CD4-positive, alpha-beta T cell treated with Interleukin-6 for 4 hours (primary cell): ENCODE data around the gene CFAP46.
"Not testable (repeated sequence)": the region's sequence is repeated elsewhere in the genome, so short reads cannot be mapped to it uniquely, and the experiment has no call there.

ENCODE experiments used
- DNase-seq: peaks from one replicate; pipeline ENCODE4 v3.0.0-alpha.2; 2020; ENCODE audit warnings: mixed read lengths

The CFAP46 gene

DNA sequence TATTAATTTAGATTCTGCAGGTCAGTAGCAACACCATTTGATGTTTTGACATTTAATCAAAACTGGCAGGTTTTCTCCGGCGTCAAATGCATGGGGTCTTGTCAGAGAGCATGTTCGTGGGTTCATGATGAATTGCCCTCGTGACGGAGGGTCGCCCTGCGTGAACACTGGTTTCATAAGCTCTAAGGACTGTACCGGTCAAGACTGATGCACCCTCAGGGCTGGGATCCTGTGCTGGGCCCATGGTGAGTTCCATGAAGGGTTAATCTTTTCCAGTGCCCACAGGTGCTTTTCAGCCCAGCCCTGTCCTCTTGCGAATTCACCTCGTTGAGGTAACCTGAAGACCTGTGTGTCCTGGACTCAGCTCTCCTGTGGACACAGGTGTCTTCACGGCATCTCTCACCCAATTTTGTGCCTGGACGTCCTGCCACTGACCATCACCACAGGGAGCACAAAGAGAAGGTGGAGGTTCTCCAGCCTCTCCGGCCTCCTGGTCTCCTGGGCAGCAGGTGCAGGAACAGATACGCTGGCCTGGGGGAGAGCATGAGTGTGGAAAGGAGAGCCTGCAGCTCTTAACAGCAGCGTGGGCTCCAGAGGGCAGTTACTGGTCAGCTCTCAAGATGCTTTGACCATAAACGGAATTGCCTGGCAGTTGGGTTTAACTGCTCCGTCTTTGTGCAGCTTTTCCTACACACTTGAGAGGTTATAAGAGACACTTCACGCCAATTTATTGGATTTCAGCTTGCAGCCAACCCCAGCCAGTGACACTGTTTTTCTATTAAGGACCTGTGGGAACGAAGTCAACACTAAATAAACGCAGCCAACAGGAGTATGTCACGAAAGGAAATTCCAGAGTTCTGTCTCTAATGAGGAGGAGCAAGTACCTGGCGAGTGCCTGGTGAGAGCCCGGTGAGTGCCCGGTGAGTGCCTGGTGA, 37.4 kb upstream of the CFAP46 start:
- no peak for DNase-seq

- no peak for DNase-seq
Measured at GRCh38 chr10:132978542-132978941, 36.2 kb upstream of the CFAP46 start.

- no peak for DNase-seq
Measured at GRCh38 chr10:132977807-132978206, 35.4 kb upstream of the CFAP46 start.

DNA sequence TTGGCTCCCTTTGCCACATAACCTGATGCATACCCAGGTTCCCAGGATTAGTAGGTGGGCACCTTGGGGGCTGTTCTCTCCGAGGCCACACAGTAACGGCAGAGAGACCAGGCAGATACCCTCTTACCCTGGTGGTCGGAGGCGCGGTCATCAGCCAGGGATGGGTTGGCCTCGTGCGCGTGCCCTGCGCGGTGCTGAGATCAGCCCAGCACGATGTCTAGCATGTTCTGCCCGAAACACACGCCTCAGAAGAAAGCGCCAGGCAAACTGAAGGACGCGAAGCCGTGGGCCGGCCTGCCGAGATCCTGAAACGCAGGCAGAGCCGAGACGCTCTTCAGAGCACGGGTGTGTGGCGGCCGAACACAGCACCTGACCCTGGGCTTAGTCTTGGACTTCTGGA, 34.7 kb upstream of the CFAP46 start:
- DNase-seq, result no peak

DNA sequence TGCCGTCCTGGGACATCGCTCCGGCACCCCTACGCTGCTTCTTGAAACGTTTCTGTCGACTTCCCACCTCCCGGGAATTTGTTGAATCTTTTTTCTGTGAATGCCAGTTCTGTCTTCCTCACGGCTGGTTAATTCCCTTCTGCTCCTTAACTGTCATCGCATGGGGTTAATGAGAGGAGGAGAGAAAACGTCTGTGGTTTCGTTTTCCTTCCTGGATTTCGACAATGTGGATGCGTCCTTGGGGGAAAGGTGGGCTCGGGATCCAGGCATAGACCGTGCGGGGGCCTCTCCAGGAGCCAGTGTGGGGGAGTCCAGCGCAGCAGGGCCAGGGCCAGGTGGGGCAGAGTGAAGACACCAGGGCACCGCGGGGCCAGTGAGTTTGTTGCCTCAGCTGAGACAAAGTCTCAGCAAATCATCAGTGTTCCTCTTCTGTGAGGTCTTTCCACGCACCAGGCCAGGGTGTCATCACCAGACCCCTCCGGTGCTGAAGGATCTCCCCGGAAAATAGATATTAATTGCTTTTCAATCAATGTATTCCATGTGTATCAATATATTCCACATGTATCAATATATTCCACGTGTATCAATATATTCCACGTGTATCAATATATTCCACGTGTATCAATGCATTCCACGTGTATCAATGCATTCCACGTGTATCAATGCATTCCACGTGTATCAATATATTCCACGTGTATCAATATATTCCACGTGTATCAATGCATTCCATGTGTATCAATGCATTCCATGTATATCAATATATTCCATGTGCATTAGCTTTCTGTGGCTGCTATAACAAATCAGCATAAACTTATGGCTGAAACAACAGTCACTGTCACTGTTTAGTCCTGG, 33.7 kb upstream of the CFAP46 start:
- no peak for DNase-seq

DNA sequence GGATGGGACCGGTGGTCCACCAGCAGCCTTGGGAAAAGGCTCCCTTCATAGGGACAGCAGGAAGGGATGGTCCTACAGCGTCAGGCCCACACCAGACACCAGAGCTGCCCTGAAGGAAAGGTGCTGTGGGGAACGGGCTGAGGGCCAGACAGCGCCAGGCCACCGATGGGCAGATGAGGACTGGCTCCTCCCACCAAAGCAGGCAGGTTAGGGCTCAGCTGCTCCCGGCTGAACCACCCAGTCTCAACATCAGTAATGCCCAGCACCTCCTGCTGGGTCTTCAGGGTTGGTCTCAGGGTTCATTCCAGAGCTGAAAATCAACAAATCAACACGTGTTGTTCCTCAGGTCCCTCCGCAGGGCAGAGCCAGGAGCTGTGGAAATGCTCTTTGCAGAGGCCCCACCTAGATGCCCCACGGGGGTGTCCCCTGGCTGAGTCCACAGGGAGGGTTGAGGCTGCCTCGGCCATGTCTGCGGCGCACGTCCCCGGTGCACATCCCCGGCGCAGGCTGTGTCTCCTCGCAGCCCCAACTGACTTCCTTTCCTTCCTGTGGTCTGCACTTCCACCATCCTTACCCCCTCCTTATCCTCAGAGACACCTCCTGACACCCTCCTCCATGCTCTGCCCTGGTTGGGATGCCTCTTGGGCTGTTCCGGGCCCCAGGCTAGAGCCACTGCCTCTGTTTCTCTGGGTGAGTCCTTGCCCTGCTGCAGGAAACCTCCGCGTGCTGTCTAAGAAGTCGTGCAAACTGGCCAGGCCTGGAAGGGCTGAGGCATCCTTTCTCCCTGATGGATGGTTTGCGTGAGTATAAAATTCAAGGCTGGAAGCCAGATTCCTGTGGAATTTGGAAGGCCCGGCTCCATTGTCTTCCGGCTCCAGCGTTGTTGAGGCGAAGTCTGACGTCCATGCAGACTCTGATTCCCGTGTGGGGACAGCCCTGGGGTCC, 32.8 kb upstream of the CFAP46 start:
- no peak for DNase-seq

GRCh38 chr10:132974249-132974796, 32.0 kb upstream of the CFAP46 start:
- no peak for DNase-seq

DNA sequence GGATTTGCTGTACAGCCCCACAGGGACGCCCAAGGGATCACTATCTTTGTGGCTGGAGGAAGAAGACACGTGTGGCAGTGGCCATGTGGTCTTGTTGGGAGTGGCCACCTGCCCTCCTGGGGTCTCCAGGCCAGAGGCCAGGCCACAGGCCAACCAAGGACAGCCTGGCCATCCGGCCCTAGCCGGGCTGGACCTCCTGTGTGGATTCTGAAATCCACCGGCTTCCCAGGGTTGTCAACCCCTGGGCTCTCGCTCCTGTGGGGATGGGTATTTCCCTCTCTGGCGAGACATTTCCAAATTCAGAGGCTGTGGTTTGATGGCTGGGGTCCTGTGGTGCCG, 31.5 kb upstream of the CFAP46 start:
- no peak for DNase-seq

DNA sequence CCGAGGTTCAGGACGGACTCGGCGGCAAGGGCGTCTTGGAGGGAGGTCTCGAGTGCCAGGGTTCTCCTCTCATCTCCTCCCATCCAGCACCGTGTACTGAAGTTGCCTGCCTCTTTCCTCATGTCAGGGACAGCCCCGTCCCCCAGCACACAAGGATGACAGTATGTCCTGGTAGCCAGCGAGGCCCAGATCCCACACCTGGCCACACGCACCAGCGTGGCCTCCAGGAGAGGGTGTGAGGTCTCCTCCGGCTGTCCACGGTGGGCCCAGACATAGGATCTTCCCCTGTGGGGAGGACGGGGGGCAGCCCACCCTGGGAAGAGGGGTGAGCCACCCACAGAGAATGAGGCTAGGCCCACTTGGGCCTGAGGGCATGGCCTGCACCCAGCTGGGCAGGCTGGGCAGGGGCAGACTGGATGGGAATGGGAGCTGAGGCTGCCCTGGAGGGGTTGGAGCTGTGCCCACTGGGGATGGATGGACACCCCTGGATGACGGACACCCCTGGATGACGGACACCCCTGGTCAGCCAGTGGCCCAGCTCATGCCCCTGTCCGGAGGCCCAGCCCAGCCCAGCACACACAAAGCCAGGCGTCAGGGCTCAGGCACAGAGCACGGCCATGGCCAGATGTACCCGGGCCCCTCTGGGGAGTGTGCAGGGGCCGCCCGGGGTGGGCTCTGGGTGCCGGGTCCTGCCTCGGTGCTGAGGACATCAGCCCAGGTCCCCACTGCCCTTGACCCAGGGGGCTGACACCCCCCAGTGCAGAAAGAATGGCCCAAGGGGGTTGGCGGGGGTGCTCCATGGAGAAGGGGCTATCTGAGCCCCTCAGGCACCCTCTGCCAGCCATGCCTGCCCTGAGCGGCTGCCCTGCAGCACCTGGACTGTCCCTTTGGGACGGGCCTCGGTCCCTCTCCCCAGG, 30.9 kb upstream of the CFAP46 start:
- no peak for DNase-seq

DNA sequence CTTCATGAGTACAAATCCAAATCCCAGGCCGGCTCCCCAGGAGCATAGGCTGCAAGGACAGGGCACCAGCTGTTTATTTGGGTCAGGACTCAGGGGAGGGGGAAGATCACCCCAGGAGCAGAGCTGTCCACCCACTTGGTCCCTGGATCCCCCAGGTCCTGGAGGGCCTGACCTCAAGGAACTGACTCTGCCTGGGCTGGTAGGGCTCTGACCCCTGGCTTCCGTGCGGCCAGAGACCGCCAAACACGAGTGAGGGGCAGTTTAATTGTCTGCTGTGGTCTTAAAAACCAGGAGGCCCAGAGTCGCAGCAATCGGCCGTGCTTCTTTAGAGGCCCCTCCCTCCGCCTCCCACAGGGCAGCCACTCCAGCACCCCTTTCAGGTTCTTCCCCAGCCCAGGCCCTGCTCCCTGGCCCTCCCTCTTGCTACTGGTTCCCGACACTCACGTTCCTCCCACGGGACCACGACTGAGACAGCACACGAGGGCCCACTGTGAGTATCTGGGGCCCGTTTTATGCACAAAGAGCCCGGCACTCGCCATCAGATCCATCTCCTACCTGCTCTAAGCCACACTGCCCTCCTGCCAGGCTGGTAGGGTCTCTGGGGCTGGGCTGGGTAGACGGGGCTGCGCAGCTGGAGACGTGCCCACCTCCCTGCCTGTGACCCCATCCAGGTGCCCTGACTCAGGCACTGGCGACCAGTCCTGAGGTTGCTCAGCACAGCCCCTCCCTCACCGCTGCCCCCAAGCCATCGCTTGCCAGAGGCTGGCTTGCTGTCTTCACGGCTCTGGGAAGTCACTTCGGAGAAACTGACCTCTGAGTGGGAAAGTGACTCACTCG, 30.0 kb upstream of the CFAP46 start:
- DNase-seq, result no peak

DNA sequence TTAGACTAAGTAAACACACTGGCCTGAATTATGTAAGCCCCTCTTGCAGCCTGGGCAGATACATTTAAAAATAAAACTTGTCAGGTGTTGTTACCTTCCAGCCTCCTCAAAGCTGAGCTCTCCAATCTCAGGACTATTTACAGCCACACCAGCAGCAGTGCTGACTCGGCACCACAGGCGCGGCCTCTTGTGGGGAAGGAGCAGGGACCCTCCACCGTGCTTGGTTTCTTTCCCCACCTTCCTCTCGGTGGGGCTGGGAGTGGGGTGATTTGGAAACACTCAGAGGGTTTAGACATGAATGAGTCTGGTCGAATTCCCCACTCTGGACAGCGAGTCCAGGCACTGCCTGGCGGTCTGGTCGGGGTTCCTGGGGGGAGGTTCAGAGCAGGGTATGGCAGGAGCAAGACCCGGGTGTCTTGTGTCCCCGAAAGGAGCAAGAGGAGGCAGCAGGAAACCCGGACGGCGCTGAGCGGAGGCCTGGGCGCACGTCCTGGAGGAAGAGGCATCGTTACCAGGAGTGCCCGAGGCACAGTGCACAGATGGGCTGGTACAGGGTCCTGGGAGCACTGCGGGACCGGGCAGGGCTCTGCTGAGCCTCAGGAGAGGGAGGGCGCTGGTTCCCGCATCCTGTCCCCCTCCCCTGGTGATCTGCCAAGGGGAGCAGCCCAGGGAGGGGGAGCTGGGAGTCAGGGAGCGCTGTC, 29.2 kb upstream of the CFAP46 start:
- no peak for DNase-seq

- no peak for DNase-seq
Measured at GRCh38 chr10:132970641-132971438, 28.5 kb upstream of the CFAP46 start.

- no peak for DNase-seq
Measured at GRCh38 chr10:132967540-132967939, 25.2 kb upstream of the CFAP46 start.

DNA sequence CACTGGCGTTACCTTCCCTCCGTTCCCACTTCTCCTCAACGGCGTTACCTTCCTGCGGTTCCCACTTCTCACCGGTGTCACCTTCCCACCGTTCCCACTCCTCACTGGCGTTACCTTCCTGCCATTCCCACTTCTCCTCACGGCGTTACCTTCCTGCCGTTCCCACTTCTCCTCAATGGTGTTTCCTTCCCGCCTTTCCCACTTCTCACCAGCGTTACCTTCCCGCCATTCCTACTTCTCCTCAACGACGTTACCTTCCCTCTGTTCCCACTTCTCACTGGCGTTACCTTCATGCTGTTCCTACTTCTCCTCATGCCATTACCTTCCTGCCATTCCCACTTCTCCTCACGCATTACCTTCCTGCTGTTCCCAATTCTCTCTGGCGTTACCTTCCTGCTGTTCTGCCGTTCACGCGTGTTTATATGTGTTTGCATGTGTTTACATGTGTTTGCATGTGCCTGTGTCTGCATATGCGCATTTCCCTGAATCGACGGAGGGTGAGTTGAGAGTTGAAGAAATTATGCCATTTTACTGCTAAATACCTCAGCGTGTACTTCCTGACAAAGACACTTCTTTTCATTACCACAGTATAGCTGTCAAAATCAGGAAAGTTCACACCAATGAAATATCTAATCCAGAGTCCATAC, 23.2 kb upstream of the CFAP46 start:
- no peak for DNase-seq

- not testable (repeated sequence) for DNase-seq
Measured at GRCh38 chr10:132964707-132965410, 22.5 kb upstream of the CFAP46 start.

GRCh38 chr10:132964231-132964630, 21.9 kb upstream of the CFAP46 start:
- DNase-seq, result no peak

DNA sequence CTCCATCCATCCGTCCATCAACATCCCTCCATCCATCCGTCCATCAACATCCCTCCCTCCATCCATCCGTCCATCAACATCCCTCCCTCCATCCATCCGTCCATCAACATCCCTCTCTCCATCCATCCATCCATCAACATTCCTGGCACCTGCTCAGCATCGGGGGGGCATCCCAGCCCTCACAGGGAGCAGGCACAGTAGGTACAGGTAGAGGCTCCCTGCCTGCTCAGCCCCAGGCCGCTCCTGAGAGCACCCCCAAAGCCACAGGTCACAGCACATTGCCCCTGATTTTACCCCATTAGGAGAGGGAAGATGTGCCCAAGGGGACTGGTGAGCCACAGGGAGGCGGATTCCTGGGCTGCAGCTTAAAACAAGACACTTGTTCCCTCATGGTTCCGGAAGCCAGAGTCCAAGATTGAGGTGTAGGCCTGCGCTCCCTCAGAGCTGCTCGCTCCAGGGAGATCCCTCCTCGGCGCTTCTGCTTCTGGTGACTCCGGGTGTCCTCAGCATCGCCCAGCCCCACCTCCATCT, 21.1 kb upstream of the CFAP46 start:
- no peak for DNase-seq
